EH (cell line): ENCODE results near the gene ABLIM2.
A peak's percentile ranks its signal among the peaks of the same experiment; 100 is the strongest.

Experiments used
- DNase-seq: peaks from one replicate; pipeline ENCODE4 v3.0.0-alpha.2; 2015; ENCODE audit warnings: low read depth

ABLIM2 gene

GRCh38 chr4:8136972-8137710 lies 21.5 kb downstream of the ABLIM2 start:
- DNase-seq: no peak

DNA sequence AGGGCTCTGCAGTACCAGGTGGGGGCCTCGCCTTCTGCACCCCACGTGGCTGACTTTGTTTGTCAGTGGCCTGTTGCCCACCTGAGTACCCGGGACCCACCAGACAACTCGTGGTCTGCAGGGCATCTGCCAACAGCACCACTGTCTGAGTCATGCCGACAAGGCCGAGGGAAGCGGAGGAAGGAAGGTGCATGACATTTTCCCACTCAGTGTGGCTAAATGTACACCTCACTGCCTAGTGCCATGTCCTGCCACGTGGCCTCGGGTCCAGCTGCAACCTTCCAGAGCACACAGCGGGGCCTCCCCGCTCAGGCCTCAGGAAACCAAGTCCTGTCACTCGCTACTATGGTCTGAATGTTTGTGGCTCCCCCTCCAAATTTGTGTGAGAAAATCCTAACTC lies 22.1 kb downstream of the ABLIM2 start:
- no peak for DNase-seq

DNA sequence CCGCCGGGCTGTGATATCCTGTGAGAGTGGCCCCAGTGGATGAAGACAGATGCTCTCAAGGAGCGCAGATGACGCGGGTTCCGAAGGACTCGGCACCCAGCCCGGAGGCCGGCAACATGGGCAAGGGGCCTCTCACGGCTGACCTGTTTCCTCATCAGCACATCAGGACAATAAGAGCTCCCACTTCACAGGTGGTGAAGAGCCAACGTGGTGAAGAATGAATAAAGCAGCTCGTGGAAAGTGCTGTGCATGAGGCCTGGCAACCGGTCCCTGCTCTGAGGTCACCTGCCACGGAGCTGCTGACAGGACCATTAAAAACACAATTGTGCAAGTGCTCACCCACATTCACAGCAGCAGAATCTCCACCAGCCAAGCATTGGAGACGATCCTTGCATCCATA lies 22.9 kb downstream of the ABLIM2 start:
- no peak for DNase-seq

DNA sequence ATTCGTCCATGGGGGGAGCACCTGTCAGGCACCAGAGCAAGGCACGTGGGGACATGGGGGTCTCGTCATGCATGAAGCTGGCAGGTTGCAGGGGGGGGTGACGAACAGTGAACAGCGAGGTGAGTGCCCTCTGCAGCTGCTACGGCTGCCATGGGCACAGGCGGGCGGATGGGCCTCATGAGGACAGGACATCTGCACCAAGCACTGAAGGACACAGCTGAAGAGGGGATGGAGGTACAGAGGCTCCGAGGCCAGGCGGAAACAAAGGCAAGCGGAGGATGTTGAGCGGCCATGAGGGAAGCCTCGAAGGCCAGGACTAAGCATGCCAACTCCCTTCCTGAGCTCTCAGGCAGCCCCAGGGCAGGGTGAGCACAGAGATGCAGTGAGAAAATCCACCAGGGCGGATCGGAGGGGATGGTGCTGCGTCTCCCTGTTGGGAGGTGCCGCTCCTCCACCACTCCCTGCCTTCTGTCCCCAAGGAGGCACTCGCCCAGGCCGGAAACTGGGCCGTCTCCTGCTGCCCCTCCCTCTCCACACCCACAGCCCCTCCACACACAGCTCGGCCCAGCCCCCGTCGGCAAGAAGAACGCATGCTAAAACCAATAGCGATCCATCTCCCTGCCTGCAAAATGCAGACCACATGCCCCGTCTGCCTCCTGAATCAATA lies 24.6 kb downstream of the ABLIM2 start:
- DNase-seq: no peak

- no peak for DNase-seq
Measured at GRCh38 chr4:8132947-8133705, 25.5 kb downstream of the ABLIM2 start.

DNA sequence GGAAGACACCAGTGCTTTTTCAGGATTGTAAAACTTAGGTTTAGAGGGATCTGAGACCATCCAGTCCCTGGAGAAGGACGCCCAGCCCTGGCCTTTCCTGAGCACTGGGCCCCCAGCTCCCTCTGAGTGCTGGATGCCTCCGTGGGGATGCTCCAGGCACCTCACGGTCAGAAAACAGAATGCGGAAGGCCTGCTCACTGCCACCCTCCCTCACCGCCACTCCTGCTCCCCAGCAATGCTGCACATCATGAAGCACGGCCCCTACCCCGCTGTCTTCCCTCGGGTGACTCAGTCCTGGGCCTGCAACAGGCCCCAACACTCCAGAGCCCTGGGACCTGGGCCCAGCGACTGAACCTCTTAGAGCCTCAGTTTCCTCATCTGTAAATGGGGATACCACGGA lies 26.2 kb downstream of the ABLIM2 start:
- DNase-seq: no peak

DNA sequence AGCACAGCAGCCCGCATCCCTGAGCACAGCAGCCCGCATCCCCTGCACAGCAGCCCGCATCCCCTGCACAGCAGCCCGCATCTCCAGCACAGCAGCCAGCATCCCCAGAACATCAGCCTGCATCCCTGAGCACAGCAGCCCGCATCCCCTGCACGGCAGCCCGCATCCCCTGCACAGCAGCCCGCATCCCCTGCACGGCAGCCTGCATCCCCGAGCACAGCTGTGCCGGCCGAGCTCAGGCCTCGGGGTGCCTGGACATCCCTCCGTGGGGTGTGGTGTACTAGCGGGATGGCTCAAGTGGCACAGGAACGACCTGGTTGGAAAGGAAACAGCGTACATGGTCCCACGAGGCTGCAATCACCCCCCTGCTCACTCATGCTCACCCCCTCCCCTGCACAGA lies 26.8 kb downstream of the ABLIM2 start:
- no peak for DNase-seq

DNA sequence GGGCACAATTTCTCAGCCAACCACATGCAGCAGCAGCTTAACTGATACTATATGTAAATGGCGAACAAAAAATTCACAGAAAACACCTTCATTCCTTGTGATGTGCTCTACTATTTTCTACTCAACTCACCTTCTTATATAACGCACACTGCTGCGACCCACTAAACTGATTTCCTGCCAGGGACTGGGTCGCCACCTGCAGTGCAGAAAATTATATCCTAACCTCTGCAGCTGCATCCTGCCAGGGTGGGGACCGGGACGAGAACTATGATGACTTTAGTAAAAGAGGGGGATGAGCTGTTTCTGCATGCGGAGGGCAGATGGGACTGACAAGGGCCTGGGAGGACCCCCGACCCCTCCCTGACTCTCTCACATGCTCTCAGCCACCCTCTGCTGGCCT lies 27.4 kb downstream of the ABLIM2 start:
- no peak for DNase-seq

DNA sequence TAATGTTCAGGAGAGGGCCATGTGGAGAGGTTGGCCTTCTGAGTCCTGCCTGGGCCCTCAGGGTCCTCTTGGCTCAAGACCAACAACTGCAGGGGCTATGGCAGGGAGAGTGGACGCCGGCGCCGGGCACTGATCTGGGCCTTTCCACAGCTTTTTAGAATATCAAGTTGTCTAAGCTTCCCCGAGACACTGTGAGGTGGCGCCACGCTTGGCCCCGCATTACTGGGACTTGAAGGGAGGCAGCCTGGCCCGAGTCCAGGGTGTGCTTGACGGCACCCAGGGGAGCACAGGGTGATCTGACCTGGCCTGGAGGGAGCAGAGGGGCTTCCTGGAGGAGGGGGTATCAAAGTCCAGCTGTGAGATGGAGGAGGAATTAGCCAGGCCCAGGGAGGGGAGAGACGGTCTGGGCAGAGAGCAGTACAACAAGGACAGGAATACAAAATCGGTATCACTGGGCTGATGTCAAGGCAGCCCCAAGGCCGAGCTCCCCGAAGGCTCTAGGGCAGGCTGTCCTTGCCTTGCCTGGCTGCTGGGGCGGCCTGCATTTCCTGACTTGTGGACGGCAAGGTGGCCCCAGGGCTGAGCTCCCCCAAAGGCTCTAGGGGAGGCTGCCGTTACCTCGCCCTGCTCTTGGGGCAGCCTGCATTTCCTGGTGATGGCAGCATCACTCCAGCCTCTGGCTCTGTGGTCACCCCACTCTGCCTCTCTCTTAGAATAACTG lies 28.1 kb downstream of the ABLIM2 start:
- DNase-seq: no peak

GRCh38 chr4:8129785-8130184 lies 28.8 kb downstream of the ABLIM2 start:
- no peak for DNase-seq

GRCh38 chr4:8129136-8129535 lies 29.5 kb downstream of the ABLIM2 start:
- DNase-seq: no peak

DNA sequence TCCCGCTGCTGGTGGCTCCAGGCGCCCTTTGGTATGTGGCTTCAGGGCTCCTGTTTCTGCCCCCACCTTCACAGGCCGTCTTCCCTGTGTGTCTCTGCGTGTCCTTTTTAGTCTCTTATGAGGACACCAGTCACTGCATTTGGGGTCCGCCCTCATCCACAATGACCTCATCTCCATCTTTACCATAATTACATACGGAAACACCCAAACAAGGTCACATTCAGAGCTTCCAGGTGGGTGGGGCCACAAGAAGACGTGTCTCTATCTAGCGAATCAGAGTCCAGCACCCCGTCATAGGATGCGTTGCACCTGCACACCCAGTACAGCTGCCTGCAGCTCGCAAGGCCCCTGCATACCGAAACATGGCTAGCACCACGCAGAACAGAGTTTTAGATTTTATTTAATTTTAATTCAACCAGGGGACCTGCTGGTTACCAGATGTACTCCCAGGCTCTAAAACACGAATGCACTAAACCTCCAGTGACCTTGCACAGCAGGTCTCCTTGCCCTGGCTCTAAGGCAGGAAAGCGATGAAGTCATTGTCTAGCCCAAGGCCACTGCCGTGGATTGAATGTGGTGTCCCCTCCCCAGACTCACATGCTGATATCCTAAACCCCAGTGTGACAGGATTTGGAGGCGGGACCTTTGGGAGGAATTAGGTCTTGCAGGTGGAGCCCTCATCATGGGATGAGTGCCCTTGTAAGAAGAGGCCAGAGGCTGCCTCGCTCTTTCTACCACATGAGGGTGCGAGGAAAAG lies 30.3 kb downstream of the ABLIM2 start:
- no peak for DNase-seq

- no peak for DNase-seq
Measured at GRCh38 chr4:8127051-8127826, 31.4 kb downstream of the ABLIM2 start.

DNA sequence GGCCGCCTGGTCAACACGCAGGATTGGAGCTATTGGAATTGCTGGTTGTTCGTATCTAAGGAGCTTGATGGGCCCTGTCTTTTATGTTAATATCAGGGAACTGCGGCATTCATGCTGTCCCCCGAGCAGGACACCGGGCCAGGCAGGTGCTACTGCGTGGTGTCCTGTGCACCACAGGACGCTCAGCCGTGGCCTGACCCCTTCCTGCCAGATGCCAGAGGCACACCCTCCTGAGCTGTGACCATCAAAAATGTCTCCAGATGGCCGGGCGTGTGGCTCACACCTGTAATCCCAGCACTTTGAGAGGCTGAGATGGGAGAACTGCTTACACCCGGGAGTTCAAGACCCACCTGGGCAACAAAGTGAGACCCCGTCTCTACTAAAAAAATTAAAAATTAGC lies 32.1 kb downstream of the ABLIM2 start:
- DNase-seq: no peak

DNA sequence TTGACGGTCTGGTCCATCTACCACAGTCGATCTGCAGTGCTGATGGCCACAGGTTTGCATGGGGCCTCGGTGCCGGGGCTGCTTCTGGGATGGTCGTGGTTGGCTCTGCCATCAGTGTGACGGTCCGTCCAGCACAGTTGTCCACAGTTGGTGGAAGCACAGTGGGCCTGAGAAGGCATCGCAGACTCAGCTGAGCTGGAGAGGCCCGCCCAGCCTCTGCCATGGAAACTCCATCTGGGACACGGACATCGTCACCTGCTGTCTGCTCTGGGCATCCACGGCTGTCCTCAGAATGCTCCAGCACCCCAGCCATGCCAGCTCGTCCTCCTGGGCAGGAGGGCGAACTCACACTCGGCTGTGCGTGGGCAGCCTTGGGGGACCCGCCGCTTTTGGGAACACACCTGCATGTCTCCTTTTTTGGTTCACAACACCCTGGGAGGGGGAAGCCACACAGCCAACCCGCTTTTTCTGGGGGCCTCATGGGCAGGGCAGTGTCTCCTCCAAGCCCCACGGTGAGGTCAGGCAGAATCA lies 33.0 kb downstream of the ABLIM2 start:
- DNase-seq: no peak

DNA sequence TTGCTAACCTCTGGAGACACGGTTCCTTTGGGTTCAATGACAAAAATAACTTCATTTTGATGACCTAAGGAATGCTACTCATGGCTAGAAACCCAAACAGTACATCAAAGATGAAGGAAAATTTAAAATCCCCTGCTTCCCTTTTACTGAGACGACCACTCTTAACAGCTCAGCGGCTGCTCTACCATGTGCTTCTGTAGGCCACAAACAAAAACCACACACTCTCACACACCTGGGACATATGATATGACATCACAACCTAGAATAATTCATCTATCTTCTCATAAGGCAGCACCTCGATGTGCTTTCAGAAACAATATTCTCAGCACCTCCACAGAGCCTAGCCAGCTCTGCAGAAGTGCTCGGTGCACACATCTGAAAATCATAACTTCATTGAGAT lies 34.7 kb downstream of the ABLIM2 start:
- no peak for DNase-seq

GRCh38 chr4:8123389-8123788 lies 35.2 kb downstream of the ABLIM2 start:
- peak; percentile 61 for DNase-seq

GRCh38 chr4:8122746-8123145 lies 35.9 kb downstream of the ABLIM2 start:
- DNase-seq: no peak

GRCh38 chr4:8121292-8122015 lies 37.2 kb downstream of the ABLIM2 start:
- no peak for DNase-seq

DNA sequence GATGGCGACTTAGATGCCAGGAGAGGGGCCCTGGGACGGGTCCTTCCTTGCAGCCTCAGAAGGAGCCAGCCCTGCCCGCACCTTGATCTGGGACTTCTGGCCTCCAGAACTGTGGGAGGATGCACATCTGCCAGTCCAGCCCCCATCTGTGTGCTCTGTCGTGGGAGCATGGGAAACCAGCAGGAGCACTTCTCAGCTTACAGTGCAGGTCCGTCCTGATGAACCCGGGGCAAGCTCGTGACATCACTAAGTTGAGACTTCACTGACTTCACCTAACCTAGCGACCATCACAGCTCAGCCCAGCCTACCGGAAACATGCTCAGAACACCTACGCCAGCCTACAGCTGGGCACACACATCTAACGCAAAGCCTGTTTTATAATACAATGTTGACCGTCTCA lies 38.1 kb downstream of the ABLIM2 start:
- no peak for DNase-seq
